IMR-90 (cell line): ENCODE data around the gene AK1. TPM values are rescaled to one million over a fixed set of nuclear protein-coding genes. Genes with fewer than 3 reads are reported as not detected.

Experiments used
- ATAC-seq: fragments of 200-7000 bp; cut with Tn5 transposase; 2 replicates; pipeline ENCODE4 v1.9.1; 2020; ENCODE audit warnings: low read depth, mild to moderate bottlenecking, moderate library complexity
- BruUV-seq: library from RNA; stranded (reverse); fragments of 400-500 nt; replicated peaks from 2 replicates; lab custom pipeline; 2021; lab: Mats Ljungman, UMichigan
- CTCF ChIA-PET: fragments of 300-600 bp; formaldehyde crosslinking; extraction: SDS; loops from one replicate; lab custom pipeline; 2021; ENCODE audit warnings: antibody characterized with exemption; lab: Yijun Ruan, JAX
- POLR2A ChIA-PET: fragments of 300-600 bp; sonication (Branson Sonifier 250); formaldehyde crosslinking; loops from one replicate; lab custom pipeline; 2022; ENCODE audit warnings: antibody characterized with exemption; ENCODE audit not compliant: unreplicated experiment; lab: Charles Lee
- DNase-seq: peaks from one replicate; pipeline ENCODE4 v3.0.0; 2013
- H2AFZ ChIP-seq: replicated peaks from 2 replicates; pipeline ENCODE3; 2013; ENCODE audit warnings: low read length, mild to moderate bottlenecking; ENCODE audit not compliant: poor library complexity
- H2AK5ac ChIP-seq: 2 replicates; pipeline ENCODE4 v1.6.1; 2013; ENCODE audit warnings: low read depth, low read length, inconsistent platforms
- H2AK9ac ChIP-seq: replicated peaks from 2 replicates; pipeline ENCODE3; 2013; ENCODE audit warnings: mild to moderate bottlenecking, low read depth, low read length, moderate library complexity; ENCODE audit not compliant: poor library complexity
- H2BK120ac ChIP-seq: 2 replicates; pipeline ENCODE4 v1.6.1; 2013; ENCODE audit warnings: low read depth, low read length, inconsistent platforms
- H2BK15ac ChIP-seq: 3 replicates; pipeline ENCODE4 v1.6.1; 2013; ENCODE audit warnings: low read depth, low read length, inconsistent platforms
- H2BK20ac ChIP-seq: 2 replicates; pipeline ENCODE4 v1.6.1; 2013; ENCODE audit warnings: low read depth, mild to moderate bottlenecking, inconsistent platforms, low read length, moderate library complexity
- H2BK5ac ChIP-seq: 2 replicates; pipeline ENCODE4 v1.6.1; 2013; ENCODE audit warnings: mild to moderate bottlenecking, low read depth, low read length, inconsistent platforms; ENCODE audit not compliant: poor library complexity, severe bottlenecking
- H3K14ac ChIP-seq: replicated peaks from 2 replicates; pipeline ENCODE4 v1.6.1; 2013; ENCODE audit warnings: low read depth, low read length, inconsistent platforms
- H3K18ac ChIP-seq: 2 replicates; pipeline ENCODE4 v1.6.1; 2013; ENCODE audit warnings: low read depth, low read length, control low read depth
- H3K23ac ChIP-seq: 2 replicates; pipeline ENCODE4 v1.6.1; 2013; ENCODE audit warnings: low read depth, low read length, inconsistent platforms
- H3K27ac ChIP-seq: 2 replicates; pipeline ENCODE4 v1.5.1; 2013; ENCODE audit warnings: mild to moderate bottlenecking, control low read depth, low read length; ENCODE audit not compliant: insufficient read depth
- H3K27me3 ChIP-seq: 2 replicates; pipeline ENCODE4 v1.6.1; 2013; ENCODE audit warnings: low read length; ENCODE audit not compliant: control insufficient read depth, insufficient read depth
- H3K36me3 ChIP-seq: 2 replicates; pipeline ENCODE4 v1.6.1; 2013; ENCODE audit warnings: low read length, mixed read lengths; ENCODE audit not compliant: control insufficient read depth, insufficient read depth
- H3K4ac ChIP-seq: 2 replicates; pipeline ENCODE4 v1.6.1; 2013; ENCODE audit warnings: low read depth, low read length, inconsistent platforms
- H3K4me1 ChIP-seq: 2 replicates; pipeline ENCODE4 v1.6.1; 2013; ENCODE audit warnings: low read length, mixed read lengths; ENCODE audit not compliant: control insufficient read depth, insufficient read depth
- H3K4me2 ChIP-seq: 2 replicates; pipeline ENCODE4 v1.6.1; 2013; ENCODE audit warnings: low read depth, mild to moderate bottlenecking, control low read depth, low read length, moderate library complexity
- H3K4me3 ChIP-seq: 2 replicates; pipeline ENCODE4 v1.5.1; 2013; ENCODE audit warnings: low read depth, mild to moderate bottlenecking, control low read depth, low read length, moderate library complexity; ENCODE audit not compliant: insufficient read depth
- H3K56ac ChIP-seq: 2 replicates; pipeline ENCODE4 v1.6.1; 2013; ENCODE audit warnings: low read length, inconsistent platforms; ENCODE audit not compliant: insufficient read depth; ENCODE audit errors: extremely low read depth
- H3K79me1 ChIP-seq, 2 experiments: 2 replicates each; pipeline ENCODE4 v1.6.1; 2013; ENCODE audit warnings: low read length in 2 of 2, inconsistent platforms in 1 of 2, low read depth in 1 of 2
- H3K9ac ChIP-seq: 2 replicates; pipeline ENCODE4 v1.6.1; 2013; ENCODE audit warnings: low read depth, low read length, control low read depth
- H3K9me1 ChIP-seq: 2 replicates; pipeline ENCODE4 v1.6.1; 2013; ENCODE audit warnings: low read length, inconsistent platforms; ENCODE audit not compliant: insufficient read depth
- H3K9me3 ChIP-seq: 2 replicates; pipeline ENCODE4 v1.6.1; 2013; ENCODE audit warnings: low read length; ENCODE audit not compliant: control insufficient read depth, insufficient read depth
- H4K20me1 ChIP-seq: 2 replicates; pipeline ENCODE4 v1.6.1; 2013; ENCODE audit warnings: low read length, inconsistent platforms; ENCODE audit not compliant: insufficient read depth
- H4K5ac ChIP-seq: 2 replicates; pipeline ENCODE4 v1.6.1; 2013; ENCODE audit warnings: mild to moderate bottlenecking, low read depth, low read length, control low read depth
- H4K8ac ChIP-seq, 2 experiments: 2 replicates each; pipeline ENCODE4 v1.6.1; 2013; ENCODE audit warnings: low read depth in 2 of 2, low read length in 2 of 2, control low read depth in 1 of 2, inconsistent platforms in 1 of 2
- H4K91ac ChIP-seq: 2 replicates; pipeline ENCODE4 v1.6.1; 2013; ENCODE audit warnings: low read depth, low read length, inconsistent platforms; ENCODE audit not compliant: insufficient read depth
- BHLHE40 ChIP-seq: fragments of 150-350 bp; IDR thresholded peaks from 2 replicates; pipeline ENCODE4 v1.6.1; 2016; ENCODE audit warnings: mild to moderate bottlenecking, low read depth, low read length
- CEBPB ChIP-seq: IDR thresholded peaks from 2 replicates; pipeline ENCODE4 v1.6.1; 2012; ENCODE audit warnings: low read depth, low read length, improper control_type of control experiment
- CHD1 ChIP-seq: IDR thresholded peaks from 2 replicates; pipeline ENCODE4 v1.6.1; 2012; ENCODE audit warnings: low read depth, low read length, improper control_type of control experiment
- FOS ChIP-seq: fragments of 150-350 bp; IDR thresholded peaks from 2 replicates; pipeline ENCODE4 v1.6.1; 2016; ENCODE audit warnings: low read depth, low read length
- MAFK ChIP-seq: IDR thresholded peaks from 2 replicates; pipeline ENCODE4 v1.6.1; 2012; ENCODE audit warnings: low read depth, low read length, improper control_type of control experiment
- MAZ ChIP-seq: IDR thresholded peaks from 2 replicates; pipeline ENCODE4 v1.6.1; 2012; ENCODE audit warnings: low read depth, mild to moderate bottlenecking, low read length, improper control_type of control experiment, moderate library complexity, borderline replicate concordance
- MXI1 ChIP-seq: IDR thresholded peaks from 2 replicates; pipeline ENCODE4 v1.6.1; 2012; ENCODE audit warnings: low read depth, mild to moderate bottlenecking, low read length, moderate library complexity, borderline replicate concordance
- NFE2L2 ChIP-seq: fragments of 150-350 bp; IDR thresholded peaks from 2 replicates; pipeline ENCODE4 v1.6.1; 2016; ENCODE audit warnings: low read depth, mild to moderate bottlenecking, low read length
- POLR2A ChIP-seq: IDR thresholded peaks from 2 replicates; pipeline ENCODE4 v1.6.1; 2012; ENCODE audit warnings: mild to moderate bottlenecking, low read depth, low read length
- RAD21 ChIP-seq: IDR thresholded peaks from 2 replicates; pipeline ENCODE4 v1.6.1; 2012; ENCODE audit warnings: low read length, improper control_type of control experiment
- RCOR1 ChIP-seq: IDR thresholded peaks from 2 replicates; pipeline ENCODE4 v1.6.1; 2012; ENCODE audit warnings: mild to moderate bottlenecking, low read length, improper control_type of control experiment; ENCODE audit not compliant: insufficient replicate concordance
- RFX5 ChIP-seq: IDR thresholded peaks from 2 replicates; pipeline ENCODE4 v1.8.0; 2012; ENCODE audit warnings: low read depth, mild to moderate bottlenecking, low read length, moderate library complexity
- SMC3 ChIP-seq: fragments of 150-350 bp; IDR thresholded peaks from 2 replicates; pipeline ENCODE4 v1.6.1; 2016; ENCODE audit warnings: low read depth, mild to moderate bottlenecking, antibody characterized with exemption, low read length, moderate library complexity
- USF2 ChIP-seq: fragments of 150-350 bp; IDR thresholded peaks from 2 replicates; pipeline ENCODE4 v1.6.1; 2017; ENCODE audit warnings: mild to moderate bottlenecking, antibody characterized with exemption, low read length, low read depth
- WGBS, 2 experiments: methylation state at CpG; one replicate each; pipeline versions ENCODE4 v1.1.5 to v1.1.7; 2013; ENCODE audit warnings: missing lambda C conversion rate in 2 of 2; ENCODE audit not compliant: insufficient read length in 1 of 2; ENCODE audit errors: extremely low coverage in 2 of 2; 5-methylcytosine and 5-hydroxymethylcytosine counted together
- dilution Hi-C: fragments of 300-500 bp; cut with HindIII; formaldehyde crosslinking; loops from one replicate; pipeline ENCODE4 v1.14.3; 2018; ENCODE audit warnings: low sequenced_read_pairs; ENCODE audit not compliant: unreplicated experiment
- in situ Hi-C: fragments of 300-500 bp; cut with MboI; formaldehyde crosslinking; loops from 3 replicates; pipeline ENCODE4 v1.14.3; 2019; ENCODE audit warnings: low sequenced_read_pairs, inconsistent platforms, mixed read lengths
- intact Hi-C: fragments of 100-400 bp; cut with micrococcal nuclease; formaldehyde crosslinking; loops from 2 replicates; pipeline ENCODE4 v1.10.0; 2022
- polyA plus RNA-seq, 3 experiments: library from polyadenylated mRNA; depleted of rRNA; stranded (reverse); fragments of >200 nt; gene quantifications; 2 replicates each; pipeline ENCODE4 v1.2.3, GENCODE V29; 2012; ENCODE audit warnings: low replicate concordance in 1 of 3
- total RNA-seq: library from RNA; depleted of rRNA; stranded (reverse); fragments of >200 nt; gene quantifications from 2 replicates; pipeline ENCODE4 v1.2.3, GENCODE V29; 2012
- TF ChIP-seq, protein P1 (sequence below): fragments of 150-350 bp; IDR thresholded peaks from 2 replicates; pipeline ENCODE4 v1.6.1; 2016; ENCODE audit warnings: low read depth, mild to moderate bottlenecking, low read length, moderate library complexity, borderline replicate concordance
- TF ChIP-seq, protein P2 (sequence below): conservative IDR thresholded peaks from 2 replicates; pipeline ENCODE4 v1.5.1; 2012; ENCODE audit warnings: mild to moderate bottlenecking, low read depth, low read length, improper control_type of control experiment

AK1 gene
- total and polyA plus RNA-seq, 2 of the 4 experiments (the other 2 are of a cell fraction), result 44.8 to 119 TPM

DNA sequence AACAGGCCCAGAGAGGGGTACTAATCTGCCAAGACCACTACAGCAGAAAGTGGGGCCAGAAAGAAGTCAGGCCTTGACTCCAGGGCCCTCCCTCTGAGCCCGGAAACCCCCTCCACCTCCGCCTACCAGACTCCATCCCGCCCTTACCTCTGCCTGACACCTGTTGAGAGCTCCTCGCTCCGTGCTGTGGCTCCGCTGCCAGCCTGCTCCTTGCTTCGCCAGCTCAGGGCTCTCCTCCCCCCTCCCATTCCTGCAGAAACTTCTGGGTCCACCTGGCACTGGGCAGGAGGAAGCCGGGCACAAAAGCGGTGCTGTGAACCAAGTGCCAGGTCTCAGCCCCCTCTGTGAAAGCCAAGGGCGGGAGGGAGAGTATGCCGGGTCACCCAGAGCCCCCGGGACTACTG is 28.3 kb upstream of the AK1 start:
- Histone ChIP-seq H3K4me3 (no peak overlapping the region), H3K18ac (no peak overlapping the region), H2AFZ (no peak overlapping the region), H3K27ac (no peak overlapping the region), H3K9me3 (no peaks in the 10 kb centered on the region), H3K4me2 (no peak overlapping the region), H3K36me3 (peaks cover 13% of the 10 kb centered on the region), H2BK15ac (no peak overlapping the region), H3K14ac (no peak overlapping the region), H3K4me1 (peaks cover 16% of the 10 kb centered on the region), H3K9ac (no peak overlapping the region), H3K23ac (no peak overlapping the region), H2BK5ac (no peak overlapping the region), H2AK9ac (no peak overlapping the region), H3K27me3 (no peaks in the 10 kb centered on the region), H4K8ac (no peak overlapping the region), H2BK20ac (no peak overlapping the region), H4K5ac (no peak overlapping the region), H3K56ac (no peak overlapping the region), H3K4ac (no peak overlapping the region), H4K20me1 (no peaks in the 10 kb centered on the region), H2AK5ac (no peak overlapping the region), H4K91ac (no peak overlapping the region), H2BK120ac (no peak overlapping the region), H3K79me1 (peaks cover 0 to 3% of the 10 kb centered on the region in 2 experiments; a peak in 1 of 4 replicates), H3K9me1 (peaks cover 6% of the 10 kb centered on the region; the same call in 1 of the 2 replicates)
- WGBS, 2 experiments, result 98% methylated on average over 8 of the region's 12 CpGs; no CpG with 5 or more reads in 1 of the 2 experiments
- in situ Hi-C loops (no loop called here), dilution Hi-C loops (no loop called here), intact Hi-C loops (no loop called here)
- ATAC-seq (no peak), DNase-seq (no peak)
- BruUV-seq, result no TSS peak
- TF ChIP-seq, protein P1, sequence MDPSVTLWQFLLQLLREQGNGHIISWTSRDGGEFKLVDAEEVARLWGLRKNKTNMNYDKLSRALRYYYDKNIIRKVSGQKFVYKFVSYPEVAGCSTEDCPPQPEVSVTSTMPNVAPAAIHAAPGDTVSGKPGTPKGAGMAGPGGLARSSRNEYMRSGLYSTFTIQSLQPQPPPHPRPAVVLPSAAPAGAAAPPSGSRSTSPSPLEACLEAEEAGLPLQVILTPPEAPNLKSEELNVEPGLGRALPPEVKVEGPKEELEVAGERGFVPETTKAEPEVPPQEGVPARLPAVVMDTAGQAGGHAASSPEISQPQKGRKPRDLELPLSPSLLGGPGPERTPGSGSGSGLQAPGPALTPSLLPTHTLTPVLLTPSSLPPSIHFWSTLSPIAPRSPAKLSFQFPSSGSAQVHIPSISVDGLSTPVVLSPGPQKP, result no peak
- no peak for TF ChIP-seq SMC3
- no peak for TF ChIP-seq CHD1
- TF ChIP-seq MAFK, result no peak
- TF ChIP-seq CEBPB, result no peak
- no peak for TF ChIP-seq MAZ
- no peak for TF ChIP-seq NFE2L2
- TF ChIP-seq, protein P2, sequence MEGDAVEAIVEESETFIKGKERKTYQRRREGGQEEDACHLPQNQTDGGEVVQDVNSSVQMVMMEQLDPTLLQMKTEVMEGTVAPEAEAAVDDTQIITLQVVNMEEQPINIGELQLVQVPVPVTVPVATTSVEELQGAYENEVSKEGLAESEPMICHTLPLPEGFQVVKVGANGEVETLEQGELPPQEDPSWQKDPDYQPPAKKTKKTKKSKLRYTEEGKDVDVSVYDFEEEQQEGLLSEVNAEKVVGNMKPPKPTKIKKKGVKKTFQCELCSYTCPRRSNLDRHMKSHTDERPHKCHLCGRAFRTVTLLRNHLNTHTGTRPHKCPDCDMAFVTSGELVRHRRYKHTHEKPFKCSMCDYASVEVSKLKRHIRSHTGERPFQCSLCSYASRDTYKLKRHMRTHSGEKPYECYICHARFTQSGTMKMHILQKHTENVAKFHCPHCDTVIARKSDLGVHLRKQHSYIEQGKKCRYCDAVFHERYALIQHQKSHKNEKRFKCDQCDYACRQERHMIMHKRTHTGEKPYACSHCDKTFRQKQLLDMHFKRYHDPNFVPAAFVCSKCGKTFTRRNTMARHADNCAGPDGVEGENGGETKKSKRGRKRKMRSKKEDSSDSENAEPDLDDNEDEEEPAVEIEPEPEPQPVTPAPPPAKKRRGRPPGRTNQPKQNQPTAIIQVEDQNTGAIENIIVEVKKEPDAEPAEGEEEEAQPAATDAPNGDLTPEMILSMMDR, result no peak
- no peak for TF ChIP-seq RFX5
- TF ChIP-seq RCOR1, result no peak
- no peak for TF ChIP-seq MXI1
- no peak for TF ChIP-seq POLR2A
- TF ChIP-seq USF2, result no peak
- TF ChIP-seq BHLHE40, result no peak
- no peak for TF ChIP-seq RAD21
- no peak for TF ChIP-seq FOS
- ChIA-PET POLR2A (no interaction called here), CTCF (no interaction called here)
